ENCODE data around the gene SHMT2.

Gene SHMT2

DNA sequence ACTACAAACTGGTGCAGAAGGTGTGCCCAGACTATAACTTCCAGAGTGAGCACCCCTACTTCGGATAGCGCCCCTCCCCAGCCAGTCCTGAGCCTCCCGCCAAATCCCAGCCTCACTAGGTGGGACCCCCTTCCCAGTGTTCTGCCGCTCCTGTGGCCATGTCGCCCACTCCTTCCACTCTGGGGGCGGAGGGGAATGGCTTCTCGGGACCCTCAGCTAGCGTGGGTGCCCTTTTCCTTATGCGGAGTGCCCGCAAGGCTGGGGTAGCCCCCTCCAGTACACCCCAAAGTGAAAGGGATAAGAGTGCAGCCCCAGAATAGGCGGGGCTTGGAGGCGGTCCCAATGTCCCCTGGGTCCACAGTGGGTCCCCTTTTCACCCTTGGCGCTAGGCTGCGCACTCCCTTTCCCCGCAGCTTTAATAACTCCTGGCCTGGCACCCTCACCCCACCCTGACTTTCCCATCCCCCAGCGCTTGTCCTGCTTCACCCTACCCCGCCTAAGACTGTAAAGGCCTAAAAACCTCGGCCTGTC, 3.8 kb upstream of the SHMT2 start:
- FAIRE-seq = no peak
- DNase-seq (ENCODE audit: low spot score) = no peak

DNA sequence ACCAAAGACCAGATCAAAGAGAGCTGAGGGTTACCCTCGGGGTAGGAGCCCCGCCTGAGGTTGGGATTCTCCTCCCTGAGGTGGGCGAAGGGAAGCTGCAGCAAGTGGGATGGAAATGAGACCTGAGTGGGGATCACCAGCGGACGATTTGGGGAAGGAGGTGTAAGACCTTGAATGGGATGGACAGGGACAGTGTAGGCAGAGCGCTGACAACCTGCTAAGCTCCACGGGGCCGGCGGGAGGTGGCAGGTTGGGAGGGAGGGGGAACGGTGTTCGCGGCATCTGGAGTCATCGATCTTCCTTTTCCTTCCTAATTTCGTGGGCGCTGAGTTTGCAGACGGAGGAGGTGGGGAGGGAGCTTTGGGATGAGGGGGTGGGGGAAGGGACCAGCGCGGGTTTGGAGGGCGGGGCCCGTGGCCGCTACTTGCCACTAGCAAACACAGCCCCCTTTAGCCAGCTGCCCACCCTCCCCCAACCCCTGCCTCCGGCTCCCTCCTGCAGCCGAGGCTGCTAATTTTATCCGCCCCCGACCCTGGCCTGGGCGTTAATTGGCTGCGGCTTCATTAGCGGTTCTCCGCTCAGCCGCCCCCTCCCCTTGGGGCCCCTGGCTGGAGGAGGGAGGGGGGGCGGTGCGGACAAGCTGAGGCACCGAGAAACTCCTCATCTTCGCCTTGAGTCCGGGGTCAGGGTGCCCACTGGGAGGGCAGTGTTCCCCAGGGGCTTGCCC, 2.8 kb upstream of the SHMT2 start:
- DNase-seq (ENCODE audit: low spot score) (no peak), FAIRE-seq (no peak)

DNA sequence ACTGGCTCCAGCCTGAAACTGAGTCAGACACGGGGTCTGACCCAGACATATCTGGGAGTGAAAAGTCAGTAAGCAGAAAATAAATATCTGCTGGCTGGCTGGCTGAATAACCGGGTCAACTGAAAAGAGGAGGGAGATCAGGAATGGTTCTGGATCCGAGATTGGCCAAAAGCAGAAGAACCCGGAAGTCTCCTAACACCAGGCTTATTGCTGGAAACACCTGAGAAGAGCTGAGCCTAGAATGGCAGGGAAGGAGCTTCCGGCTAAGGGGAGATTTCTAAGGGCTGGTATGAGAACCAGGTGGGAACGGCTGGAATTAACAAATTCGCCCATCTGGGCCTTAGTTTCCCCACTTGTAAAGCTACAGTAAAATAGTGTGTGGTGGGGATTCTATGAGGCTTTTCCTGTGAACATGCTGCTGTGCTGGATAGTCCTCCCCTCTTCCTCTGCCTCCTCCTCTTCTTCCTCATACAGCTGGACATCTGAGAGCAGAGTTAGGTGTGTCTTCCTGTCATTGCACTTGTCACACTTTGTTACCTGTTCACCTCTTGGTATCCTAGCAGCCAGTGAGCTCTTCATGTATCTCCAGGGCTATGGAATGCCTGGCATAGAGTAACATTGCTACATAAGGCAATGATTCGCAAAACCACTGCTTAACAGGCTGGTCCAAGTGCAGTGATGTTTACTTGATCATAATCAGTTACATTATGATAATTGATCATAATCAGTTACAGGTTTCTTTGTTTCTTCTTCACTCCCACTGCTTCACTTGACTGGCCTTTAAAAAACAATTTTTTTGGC, 2.0 kb upstream of the SHMT2 start:
- FAIRE-seq = no peak
- peak; percentile 7 for DNase-seq (ENCODE audit: low spot score)

DNA sequence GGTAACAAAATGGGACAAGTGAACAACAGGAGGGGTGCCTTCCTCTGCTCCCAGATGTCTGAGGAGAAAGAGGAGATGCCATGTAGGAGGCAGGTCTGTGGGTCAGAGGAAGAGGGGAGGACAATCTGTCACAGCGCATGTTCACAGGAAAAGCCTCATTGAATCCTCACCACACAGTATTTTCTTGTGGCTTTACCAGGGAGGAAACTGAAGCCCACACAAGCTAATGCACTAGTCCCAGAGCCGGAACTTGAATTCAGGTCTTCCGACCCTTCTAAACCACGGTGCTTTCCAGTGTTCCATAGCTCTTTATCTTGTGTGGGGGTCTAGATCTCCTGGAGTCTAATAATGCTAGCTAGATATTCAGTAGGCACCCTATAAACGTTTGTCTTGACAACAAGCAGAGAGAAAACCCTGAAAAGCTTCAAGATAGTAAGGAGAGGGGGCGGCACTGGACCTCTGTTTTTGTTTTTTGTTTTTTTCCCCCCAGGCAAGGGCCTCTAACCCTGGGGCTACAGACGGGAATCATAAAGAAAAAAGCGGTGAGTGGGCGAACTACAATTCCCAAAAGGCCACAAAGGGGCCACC, 371 bp upstream of the SHMT2 start:
- DNase-seq (ENCODE audit: low spot score) (peak; percentile 18), FAIRE-seq (no peak)

DNA sequence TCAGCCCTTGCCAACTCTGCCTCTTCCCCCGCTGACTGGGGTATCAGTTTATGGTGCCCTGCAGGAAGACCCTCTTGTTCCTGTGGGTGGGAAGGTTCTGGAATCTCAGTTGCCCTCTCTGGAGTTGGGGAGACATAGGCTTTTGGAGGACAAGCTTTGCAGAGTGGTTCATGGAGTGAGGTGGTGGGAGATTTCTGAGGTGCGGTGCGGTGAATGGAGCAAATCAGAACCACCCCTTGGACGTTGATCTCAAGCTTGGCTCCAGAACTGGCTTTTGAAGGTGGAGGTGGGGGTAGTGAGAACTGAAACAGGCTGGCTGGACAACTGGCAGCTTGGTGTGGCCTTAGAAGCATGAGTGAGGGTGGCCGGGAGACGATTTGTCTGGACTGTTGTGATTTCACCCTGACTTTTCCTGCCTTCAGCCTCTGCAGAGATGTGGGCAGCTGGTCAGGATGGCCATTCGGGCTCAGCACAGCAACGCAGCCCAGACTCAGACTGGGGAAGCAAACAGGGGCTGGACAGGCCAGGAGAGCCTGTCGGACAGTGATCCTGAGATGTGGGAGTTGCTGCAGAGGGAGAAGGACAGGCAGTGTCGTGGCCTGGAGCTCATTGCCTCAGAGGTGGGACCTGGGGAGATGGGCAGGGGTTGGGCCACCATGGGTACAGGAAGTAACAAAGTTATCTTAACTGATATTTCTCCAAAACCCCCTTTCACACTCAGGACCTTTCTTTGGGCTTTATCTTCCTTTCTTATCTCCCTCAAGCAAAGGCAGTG, 1.1 kb downstream of the SHMT2 start:
- DNase-seq (ENCODE audit: low spot score) = no peak
- FAIRE-seq = no peak

DNA sequence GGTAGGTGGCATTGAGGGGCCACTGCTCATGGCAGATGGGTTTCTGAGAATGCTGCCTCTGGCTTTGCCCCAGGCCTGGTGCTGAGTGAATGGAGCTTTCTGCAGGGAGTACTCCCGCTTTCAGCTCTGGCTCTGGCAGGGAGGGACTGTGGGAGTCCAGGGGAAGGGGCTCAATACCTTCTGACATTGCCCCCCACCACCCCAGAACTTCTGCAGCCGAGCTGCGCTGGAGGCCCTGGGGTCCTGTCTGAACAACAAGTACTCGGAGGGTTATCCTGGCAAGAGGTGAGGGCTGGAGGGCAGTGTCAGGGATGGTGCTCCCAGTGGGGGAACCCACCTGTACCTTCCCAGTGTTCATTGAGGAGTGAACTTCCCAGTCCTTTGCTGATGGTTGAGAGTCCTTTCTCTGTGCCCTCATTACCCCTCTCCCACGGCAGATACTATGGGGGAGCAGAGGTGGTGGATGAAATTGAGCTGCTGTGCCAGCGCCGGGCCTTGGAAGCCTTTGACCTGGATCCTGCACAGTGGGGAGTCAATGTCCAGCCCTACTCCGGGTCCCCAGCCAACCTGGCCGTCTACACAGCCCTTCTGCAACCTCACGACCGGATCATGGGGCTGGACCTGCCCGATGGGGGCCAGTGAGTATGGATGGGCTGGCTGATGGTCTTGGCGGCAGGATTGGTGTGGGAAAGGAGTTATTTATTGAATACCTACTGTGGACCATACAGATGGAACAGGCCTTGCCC, 1.9 kb downstream of the SHMT2 start:
- FAIRE-seq = no peak
- DNase-seq (ENCODE audit: low spot score) = no peak

DNA sequence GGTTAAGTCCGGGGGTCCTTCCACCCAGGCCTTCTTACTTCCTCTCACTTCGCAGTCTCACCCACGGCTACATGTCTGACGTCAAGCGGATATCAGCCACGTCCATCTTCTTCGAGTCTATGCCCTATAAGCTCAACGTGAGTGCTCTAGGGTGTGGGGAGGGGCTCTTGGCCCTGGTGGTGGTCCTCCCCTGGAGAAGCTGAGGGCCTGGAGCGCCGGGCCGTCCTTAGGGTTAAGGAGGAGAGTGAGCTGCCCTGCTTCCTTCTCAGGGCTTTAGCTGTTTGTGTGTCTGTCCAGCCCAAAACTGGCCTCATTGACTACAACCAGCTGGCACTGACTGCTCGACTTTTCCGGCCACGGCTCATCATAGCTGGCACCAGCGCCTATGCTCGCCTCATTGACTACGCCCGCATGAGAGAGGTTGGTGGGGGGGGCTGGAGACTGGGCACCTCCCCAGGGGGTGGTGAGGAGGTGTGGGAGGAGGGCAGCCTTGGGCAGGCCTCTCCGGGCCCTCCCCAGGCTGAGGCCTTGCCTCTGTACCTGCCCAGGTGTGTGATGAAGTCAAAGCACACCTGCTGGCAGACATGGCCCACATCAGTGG, 2.7 kb downstream of the SHMT2 start:
- FAIRE-seq (no peak), DNase-seq (ENCODE audit: low spot score) (no peak)

DNA sequence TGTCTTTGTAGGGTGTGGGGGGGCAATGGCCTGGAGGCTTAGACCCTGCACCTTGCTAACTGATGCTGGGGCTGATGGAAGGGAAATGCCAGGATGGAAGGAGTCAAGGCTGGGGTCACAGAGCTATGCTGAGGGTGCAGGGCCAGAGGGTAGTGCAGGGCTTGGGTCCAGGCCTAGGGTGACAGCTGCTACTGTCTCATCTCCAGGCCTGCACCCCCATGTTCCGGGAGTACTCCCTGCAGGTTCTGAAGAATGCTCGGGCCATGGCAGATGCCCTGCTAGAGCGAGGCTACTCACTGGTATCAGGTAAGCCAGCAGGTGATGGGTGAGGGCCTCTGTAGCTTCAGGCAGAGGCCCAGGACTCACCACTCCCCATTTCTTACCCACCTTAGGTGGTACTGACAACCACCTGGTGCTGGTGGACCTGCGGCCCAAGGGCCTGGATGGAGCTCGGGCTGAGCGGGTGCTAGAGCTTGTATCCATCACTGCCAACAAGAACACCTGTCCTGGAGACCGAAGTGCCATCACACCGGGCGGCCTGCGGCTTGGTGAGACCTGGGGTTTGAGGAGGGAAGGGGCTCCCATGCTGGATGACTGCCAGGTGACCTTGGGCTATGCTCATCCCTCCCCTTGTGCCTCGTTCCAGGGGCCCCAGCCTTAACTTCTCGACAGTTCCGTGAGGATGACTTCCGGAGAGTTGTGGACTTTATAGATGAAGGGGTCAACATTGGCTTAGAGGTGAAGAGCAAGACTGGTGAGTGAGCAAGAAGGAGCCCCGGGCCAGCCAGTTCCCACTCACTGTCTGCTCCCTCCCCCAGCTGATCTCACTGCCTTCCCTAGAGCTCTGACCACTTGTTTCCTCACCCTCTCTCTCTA, 4.1 kb downstream of the SHMT2 start:
- DNase-seq (ENCODE audit: low spot score) (no peak), FAIRE-seq (no peak)

DNA sequence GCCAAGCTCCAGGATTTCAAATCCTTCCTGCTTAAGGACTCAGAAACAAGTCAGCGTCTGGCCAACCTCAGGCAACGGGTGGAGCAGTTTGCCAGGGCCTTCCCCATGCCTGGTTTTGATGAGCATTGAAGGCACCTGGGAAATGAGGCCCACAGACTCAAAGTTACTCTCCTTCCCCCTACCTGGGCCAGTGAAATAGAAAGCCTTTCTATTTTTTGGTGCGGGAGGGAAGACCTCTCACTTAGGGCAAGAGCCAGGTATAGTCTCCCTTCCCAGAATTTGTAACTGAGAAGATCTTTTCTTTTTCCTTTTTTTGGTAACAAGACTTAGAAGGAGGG, 4.7 kb downstream of the SHMT2 start:
- FAIRE-seq = no peak
- no peak for DNase-seq (ENCODE audit: low spot score)

DNA sequence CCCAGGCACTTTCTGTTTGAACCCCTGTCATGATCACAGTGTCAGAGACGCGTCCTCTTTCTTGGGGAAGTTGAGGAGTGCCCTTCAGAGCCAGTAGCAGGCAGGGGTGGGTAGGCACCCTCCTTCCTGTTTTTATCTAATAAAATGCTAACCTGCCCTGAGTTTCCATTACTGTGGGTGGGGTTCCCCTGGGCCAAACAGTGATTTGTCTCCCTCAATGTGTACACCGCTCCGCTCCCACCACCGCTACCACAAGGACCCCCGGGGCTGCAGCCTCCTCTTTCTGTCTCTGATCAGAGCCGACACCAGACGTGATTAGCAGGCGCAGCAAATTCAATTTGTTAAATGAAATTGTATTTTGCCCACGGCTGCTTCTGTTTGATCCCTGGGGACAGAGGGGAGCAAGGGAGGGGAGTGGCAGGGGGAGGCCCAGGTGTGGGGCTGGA, 5.1 kb downstream of the SHMT2 start:
- DNase-seq (ENCODE audit: low spot score) (no peak), FAIRE-seq (no peak)

DNA sequence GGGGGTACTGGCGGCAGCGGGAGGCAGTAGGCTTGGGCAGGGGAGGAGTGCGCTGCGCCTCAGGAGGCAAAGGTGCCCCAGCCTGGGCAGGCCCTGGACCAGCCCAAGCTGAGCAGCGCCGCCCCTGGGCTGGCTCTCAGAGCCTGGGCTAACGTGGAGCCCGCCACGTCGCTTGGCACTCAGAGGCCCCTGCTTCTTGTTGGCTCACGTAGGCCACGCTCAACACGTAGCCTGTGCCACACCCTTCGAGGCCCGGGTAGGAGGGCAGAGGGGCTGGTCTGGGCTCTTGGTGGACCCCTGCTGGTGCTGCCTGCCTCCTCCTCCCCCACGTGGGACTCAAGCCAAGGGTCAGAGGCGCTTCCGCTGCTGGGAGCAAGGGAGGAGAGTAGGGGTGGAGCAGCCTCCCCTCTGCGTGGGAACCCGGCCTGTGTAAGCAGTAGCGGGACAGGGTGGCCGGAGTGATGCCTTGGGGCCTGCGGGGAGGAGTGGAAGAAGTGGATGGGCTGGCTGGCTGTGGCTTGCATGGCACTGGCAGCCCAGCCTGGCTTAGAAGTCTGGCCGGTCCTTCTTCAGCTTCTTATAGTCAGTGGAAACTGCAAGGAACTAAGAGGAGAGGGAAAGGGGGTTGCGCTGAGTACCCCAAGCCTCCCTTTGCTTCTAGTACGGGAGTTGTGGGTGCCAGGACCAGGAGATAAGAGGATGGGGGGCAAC, 5.7 kb downstream of the SHMT2 start:
- FAIRE-seq = no peak
- peak; percentile 11 for DNase-seq (ENCODE audit: low spot score)

DNA sequence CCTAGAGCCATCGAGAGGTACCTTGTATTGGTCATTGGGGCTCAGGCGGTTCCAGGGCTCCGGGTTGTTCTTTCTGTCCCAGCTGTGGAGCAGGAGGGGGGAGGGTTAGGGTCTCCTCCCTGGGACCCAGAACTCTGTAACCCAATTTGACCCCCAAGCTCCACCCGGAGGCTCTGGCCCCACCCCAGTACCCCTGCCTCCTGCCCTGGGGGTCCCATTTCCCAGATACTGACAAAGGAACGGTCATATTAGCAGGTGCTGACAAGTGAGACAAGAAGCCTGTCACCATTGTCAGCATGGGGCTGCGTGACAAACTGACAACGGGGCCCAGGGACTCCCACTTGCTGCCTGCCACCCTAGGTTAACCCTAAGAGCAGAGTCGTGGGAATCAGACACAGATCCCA, 6.2 kb downstream of the SHMT2 start:
- DNase-seq (ENCODE audit: low spot score) (no peak), FAIRE-seq (no peak)

DNA sequence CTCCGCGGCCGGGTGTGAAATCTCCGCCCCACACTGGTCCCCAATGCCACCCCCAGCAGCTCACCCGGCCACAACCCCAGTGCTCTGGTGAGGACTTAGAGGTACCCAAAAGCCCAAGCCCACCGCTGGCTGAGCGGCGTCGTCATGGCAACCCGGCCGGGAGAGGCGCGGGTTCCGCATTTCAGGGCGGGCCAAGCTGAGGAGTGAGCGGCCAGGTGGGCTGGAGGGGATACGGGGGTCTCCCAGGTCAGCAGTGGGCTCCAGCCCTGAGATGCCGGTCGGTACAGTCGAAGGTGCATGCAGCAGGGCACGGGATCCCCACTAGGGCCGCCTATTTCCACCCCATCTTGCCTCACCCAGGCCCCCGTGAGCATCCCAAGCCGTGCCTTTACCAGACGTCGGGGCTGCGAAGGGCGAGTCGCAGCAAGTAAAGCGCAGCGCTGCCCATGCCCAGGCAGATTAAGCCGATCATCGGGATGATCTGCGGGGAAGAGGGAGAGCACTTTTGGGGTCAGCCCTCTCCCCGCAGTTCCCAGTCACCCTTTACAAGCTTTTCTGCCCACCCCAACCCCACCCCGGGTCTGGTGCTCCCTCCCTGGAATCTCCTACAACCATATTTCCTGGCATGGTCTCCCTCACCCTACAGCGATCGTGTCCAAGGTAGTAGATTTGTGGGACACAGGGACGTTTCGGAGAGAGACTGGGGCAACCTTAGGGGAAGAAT, 6.9 kb downstream of the SHMT2 start:
- no peak for FAIRE-seq
- no peak for DNase-seq (ENCODE audit: low spot score)

DNA sequence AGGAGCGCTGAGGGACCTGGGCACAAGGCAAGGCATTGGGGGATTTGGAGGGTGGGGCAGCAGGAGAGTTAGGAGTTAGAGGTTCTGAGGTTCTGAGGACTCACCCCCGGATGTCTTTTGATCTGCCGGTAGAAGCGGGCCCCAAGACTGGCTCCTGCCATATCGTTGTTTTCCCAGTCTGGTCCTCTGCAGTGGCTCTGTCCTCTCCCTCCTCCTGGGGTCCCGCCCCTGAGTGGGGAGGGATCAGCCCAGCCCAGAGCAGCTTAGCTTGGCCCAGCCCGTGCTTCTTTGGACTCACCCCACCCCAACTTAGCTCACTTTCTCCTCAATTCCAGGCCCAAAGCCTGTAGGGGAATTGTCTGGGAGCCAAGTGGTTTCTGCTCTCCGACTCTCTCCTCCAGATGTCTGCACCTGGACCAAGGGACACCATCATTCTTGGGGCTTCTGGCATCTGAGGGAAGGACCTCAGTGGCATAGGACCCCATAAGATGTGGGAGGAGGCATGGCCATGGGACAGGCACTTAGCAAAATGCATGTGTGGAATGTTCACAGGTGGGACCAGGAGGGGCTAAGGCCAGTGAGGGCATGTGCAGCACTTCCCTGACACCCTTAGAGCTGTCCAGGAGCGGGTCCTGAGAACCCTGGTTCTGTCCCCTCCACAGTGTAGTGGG, 7.5 kb downstream of the SHMT2 start:
- DNase-seq (ENCODE audit: low spot score) (no peak), FAIRE-seq (no peak)

DNA sequence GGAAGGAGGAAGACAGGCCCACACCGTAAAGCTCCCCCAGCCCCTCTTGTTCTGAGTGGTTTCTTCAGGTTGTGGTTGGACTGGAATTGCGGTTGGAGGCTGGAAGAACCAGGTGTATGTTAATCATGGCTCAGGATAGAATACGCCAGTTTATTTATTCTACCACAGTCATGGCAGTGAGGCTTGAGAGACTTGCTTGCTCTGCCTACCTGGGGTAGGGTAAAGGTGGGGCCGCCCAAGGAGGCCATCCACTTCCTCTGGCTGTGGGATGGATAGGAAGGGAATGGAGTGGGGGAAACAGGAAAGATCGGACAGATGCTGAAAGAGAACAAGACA, 8.1 kb downstream of the SHMT2 start:
- no peak for FAIRE-seq

DNA sequence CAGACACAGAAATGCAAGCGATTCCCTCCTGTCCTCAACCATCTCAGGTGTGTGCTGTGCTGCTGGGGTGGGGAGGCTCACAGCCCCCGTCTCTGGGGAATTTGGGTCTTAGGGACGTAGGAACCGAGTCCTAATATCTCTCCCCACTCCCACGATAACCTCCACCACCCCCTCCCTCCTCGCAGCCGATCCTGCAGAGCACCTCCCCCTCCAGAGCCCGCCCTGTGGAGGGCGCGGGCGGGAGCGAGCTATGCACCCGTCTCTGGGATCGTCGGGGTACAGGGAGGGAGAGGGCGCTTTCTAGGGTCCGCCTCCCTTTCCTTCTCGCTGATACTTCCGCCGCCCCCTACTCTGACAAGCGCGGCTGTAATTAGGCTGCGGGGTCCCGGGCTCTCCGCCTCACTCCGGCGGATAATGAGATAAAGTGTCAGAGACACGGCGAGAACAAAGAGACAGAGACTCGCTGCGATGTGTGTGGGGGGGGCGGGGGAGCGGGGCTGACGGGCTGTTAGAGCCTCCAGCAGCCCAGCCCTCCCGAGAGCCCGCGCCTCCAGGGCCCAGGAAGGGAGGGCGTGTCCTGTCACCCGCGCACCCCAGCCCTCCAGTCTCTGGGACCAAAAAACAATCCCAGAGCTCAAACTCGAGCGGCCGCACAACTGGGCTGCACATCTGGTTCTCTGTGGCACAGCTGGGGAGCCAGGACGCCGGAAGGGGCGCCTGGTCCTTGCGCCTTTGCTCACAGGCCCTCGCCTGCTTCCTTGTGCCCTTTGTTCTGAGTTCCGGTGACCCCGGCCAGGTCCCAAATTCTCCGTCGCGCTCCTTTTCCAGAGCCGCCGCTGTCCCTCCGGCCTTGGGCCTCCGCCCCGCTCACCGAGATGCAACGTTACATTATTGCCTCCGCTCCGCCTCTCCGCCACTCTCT, 8.7 kb downstream of the SHMT2 start:
- FAIRE-seq (no peak), DNase-seq (ENCODE audit: low spot score) (no peak)

More for the DNA sequence above, 8.1 kb downstream of the SHMT2 start:
- no peak for DNase-seq (ENCODE audit: low spot score)
